ENCODE measurements around the gene AKAP11. TPM values are rescaled to one million over a fixed set of nuclear protein-coding genes. Genes with fewer than 3 reads are reported as not detected.

The AKAP11 gene
- total and polyA plus RNA-seq, 2 of the 8 experiments (the other 6 are each of a cell fraction or from before 2014, with no cell fraction given) = 4.5 to 21.9 TPM

DNA sequence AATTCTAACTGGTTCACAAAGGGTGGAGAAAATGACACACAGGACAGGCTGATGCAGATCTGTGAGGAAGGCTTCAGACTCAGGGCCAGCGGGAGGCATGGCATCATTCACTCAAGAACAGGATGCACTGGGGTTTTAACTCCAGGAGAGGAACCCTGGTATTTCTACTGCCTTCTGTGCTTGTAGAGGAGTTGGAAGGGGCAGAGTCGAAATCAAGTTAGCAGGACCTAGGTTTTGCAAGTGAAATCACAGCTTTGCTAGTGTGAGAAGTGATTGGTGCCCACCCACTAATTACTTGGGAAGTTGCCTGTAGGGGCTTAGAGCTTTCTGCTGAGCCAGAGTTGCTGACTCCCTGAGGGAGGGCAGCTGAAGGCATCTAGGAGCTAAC lies 92.7 kb downstream of the AKAP11 start:
- Histone ChIP-seq H2BK15ac (ENCODE audit: low read length) (no peak overlapping the region), H3K4me3 (ENCODE audit: extremely low read depth in 1 of 4, insufficient read depth in 2 of 4, low read depth in 3 of 4, low read length in 4 of 4) (no peak overlapping the region), H2BK12ac (ENCODE audit: low read depth, low read length) (no peak overlapping the region), H3K18ac (ENCODE audit: extremely low read depth, low read length) (no peak overlapping the region), H4K5ac (ENCODE audit: insufficient read length, low read depth, low read length) (no peak overlapping the region), H3K56ac (replicated peaks; ENCODE audit: insufficient read length, low read depth, low read length) (no peak overlapping the region), H3K79me2 (ENCODE audit: control insufficient read depth in 1 of 2, insufficient read depth in 2 of 2, low read length in 2 of 2) (no peaks in the 10 kb centered on the region), H3K23me2 (ENCODE audit: low read depth, low read length) (no peaks in the 10 kb centered on the region; the same call in 1 of the 2 replicates), H3K79me1 (ENCODE audit: low read depth, low read length) (no peaks in the 10 kb centered on the region), H3K9ac (replicated peaks in 1 of 4; ENCODE audit: extremely low read depth in 1 of 4, low read depth in 3 of 4, low read length in 3 of 4) (no peak overlapping the region), H2BK5ac (ENCODE audit: low read depth, low read length) (no peak overlapping the region), H2BK120ac (replicated peaks; ENCODE audit: low read depth, low read length) (no peak overlapping the region), H2BK20ac (ENCODE audit: low read length) (no peak overlapping the region), H2AFZ (ENCODE audit: low read length) (peak overlapping the region; percentile 86; the same call in 1 of the 2 replicates), H4K8ac (ENCODE audit: extremely low read depth, insufficient read depth, low read length) (no peak overlapping the region), H3K14ac (ENCODE audit: insufficient read length) (no peak overlapping the region), H2AK5ac (ENCODE audit: low read depth, low read length) (no peak overlapping the region), H3K4ac (replicated peaks; ENCODE audit: insufficient read length, low read depth, low read length) (no peak overlapping the region), H4K91ac (replicated peaks; ENCODE audit: insufficient read length, low read length) (no peak overlapping the region), H3K9me3 (ENCODE audit: insufficient read depth in 2 of 2, low read depth in 1 of 2, low read length in 1 of 2) (no peaks in the 10 kb centered on the region), H3K27me3 (replicated peaks in 1 of 4; ENCODE audit: control insufficient read depth in 3 of 4, extremely low read depth in 1 of 4, insufficient read depth in 3 of 4, low read length in 3 of 4) (no peaks in the 10 kb centered on the region), H4K20me1 (replicated peaks in 1 of 2; ENCODE audit: control insufficient read depth in 1 of 2, insufficient read depth in 2 of 2, low read length in 2 of 2) (no peaks in the 10 kb centered on the region), H3K27ac (ENCODE audit: low read depth, low read length) (no peak overlapping the region), H3K4me1 (replicated peaks in 1 of 4; ENCODE audit: control insufficient read depth in 3 of 4, insufficient read depth in 4 of 4, low read length in 3 of 4) (peaks cover 0 to 3% (median under 1%) of the 10 kb centered on the region in 4 experiments; a peak in 2 of 7 replicates), H3K23ac (ENCODE audit: insufficient read length) (no peak overlapping the region), H3K4me2 (ENCODE audit: insufficient read depth in 1 of 2, low read depth in 2 of 2, low read length in 2 of 2) (no peak overlapping the region), H3K36me3 (ENCODE audit: control insufficient read depth in 2 of 4, insufficient read depth in 4 of 4, low read length in 3 of 4) (no peaks in the 10 kb centered on the region)
- ChIA-PET CTCF (ENCODE audit: partially characterized antibody) (interaction anchor here (0.6 to 1.2 kb wide), 5 partner anchors 9 to 730 kb away, joined by 3 to 4 read pairs (median 3); no protein-coding TSS in a partner anchor), POLR2A (ENCODE audit: partially characterized antibody) (no interaction called here)
- FAIRE-seq = peak; percentile 57
- no peak for DNase-seq (ENCODE audit: low read depth in 1 of 2, low spot score in 2 of 2)
- 70% methylated on average over 2 of the region's 2 CpGs; no CpG with 5 or more reads in 1 of the 2 experiments for WGBS, 2 experiments (ENCODE audit: extremely low coverage in 1 of 2, insufficient coverage in 1 of 2, insufficient read length in 1 of 2, insufficient replicate concordance in 2 of 2, low coverage in 1 of 2, low lambda C conversion rate in 2 of 2, missing lambda C conversion rate in 1 of 2)
- TF ChIP-seq RNF2 (IDR thresholded peaks at IDR 0.05; ENCODE audit: borderline replicate concordance, low read depth, low read length, missing control alignments, poor library complexity, severe bottlenecking) (no peak), GABPA (IDR thresholded peaks at IDR 0.05; ENCODE audit: borderline replicate concordance, insufficient read depth, low read length) (no peak)
